K562 (cell line): ENCODE results near the gene BGLAP. TPM values are rescaled to one million over a fixed set of nuclear protein-coding genes. Genes with fewer than 3 reads are reported as not detected.

Source experiments
- BHLHE40 ChIP-seq: IDR thresholded peaks from 2 replicates; pipeline ENCODE4 v1.6.1; 2011; ENCODE audit warnings: low read length, improper control_type of control experiment
- CBX8 ChIP-seq: fragments of 200-600 bp; sonication (generic); IDR thresholded peaks from 2 replicates; pipeline ENCODE4 v1.6.1; 2012; ENCODE audit warnings: borderline replicate concordance, mixed run types, low read depth, mild to moderate bottlenecking, moderate library complexity, mixed read lengths, low read length, control low read depth, inconsistent platforms; ENCODE audit not compliant: poor library complexity, severe bottlenecking; ENCODE audit errors: extremely low read depth
- CLOCK ChIP-seq: fragments of 250-450 bp; sonication (Bioruptor Pico); IDR thresholded peaks from 2 replicates; pipeline ENCODE4 v1.4.0; 2020; ENCODE audit warnings: mild to moderate bottlenecking, moderate library complexity, borderline replicate concordance
- FOXJ2 ChIP-seq: fragments of 200-800 bp; sonication (Bioruptor generic); IDR thresholded peaks from 2 replicates; pipeline ENCODE4 v1.6.1; 2016; ENCODE audit warnings: missing genetic modification characterization, missing compliant biosample characterization
- FOXJ3 ChIP-seq: sonication (generic); formaldehyde crosslinking; IDR thresholded peaks from 2 replicates; pipeline ENCODE4 v1.4.0; 2020; ENCODE audit warnings: mild to moderate bottlenecking, missing genetic modification reagents
- FOXP4 ChIP-seq: sonication (generic); formaldehyde crosslinking; IDR thresholded peaks from 2 replicates; pipeline ENCODE4 v1.8.0; 2022; ENCODE audit warnings: mild to moderate bottlenecking, missing genetic modification reagents, borderline replicate concordance
- KLF1 ChIP-seq: fragments of 450-650 bp; IDR thresholded peaks from 2 replicates; pipeline ENCODE4 v1.6.1; 2016; ENCODE audit warnings: missing genetic modification characterization, missing compliant biosample characterization
- MTA1 ChIP-seq: fragments of 450-650 bp; IDR thresholded peaks from 2 replicates; pipeline ENCODE4 v1.6.1; 2017; ENCODE audit warnings: borderline replicate concordance
- NEUROD1 ChIP-seq: fragments of 150-350 bp; IDR thresholded peaks from 2 replicates; pipeline ENCODE4 v1.6.1; 2014; ENCODE audit warnings: borderline replicate concordance, low read length, low read depth; ENCODE audit not compliant: partially characterized antibody
- SAFB ChIP-seq: fragments of 200-400 bp; formaldehyde crosslinking; IDR thresholded peaks from 2 replicates; pipeline ENCODE4 v1.6.1; 2017; ENCODE audit warnings: low read depth, low read length, borderline replicate concordance
- SMAD2 ChIP-seq: fragments of 150-350 bp; IDR thresholded peaks from 2 replicates; pipeline ENCODE4 v1.6.1; 2014; ENCODE audit warnings: low read depth, mild to moderate bottlenecking, low read length
- TBP ChIP-seq: optimal IDR thresholded peaks from 2 replicates; pipeline ENCODE3; 2011; ENCODE audit warnings: low read depth, low read length, improper control_type of control experiment
- USF1 ChIP-seq: sonication (generic); formaldehyde crosslinking; IDR thresholded peaks from 2 replicates; pipeline ENCODE4 v1.9.0; 2022; ENCODE audit warnings: mild to moderate bottlenecking, missing genetic modification reagents
- XRCC3 ChIP-seq: fragments of 450-650 bp; IDR thresholded peaks from 2 replicates; pipeline ENCODE4 v1.6.1; 2017; ENCODE audit warnings: mild to moderate bottlenecking, moderate library complexity
- ZBTB34 ChIP-seq: fragments of 250-450 bp; sonication (Bioruptor Pico); IDR thresholded peaks from 2 replicates; pipeline ENCODE4 v1.8.0; 2021; ENCODE audit warnings: mild to moderate bottlenecking, moderate library complexity
- ZNF134 ChIP-seq: fragments of 250-450 bp; sonication (Bioruptor Pico); conservative IDR thresholded peaks from 2 replicates; pipeline ENCODE4 v1.4.0; 2020
- ZNF143 ChIP-seq: sonication (generic); formaldehyde crosslinking; IDR thresholded peaks from 2 replicates; pipeline ENCODE4 v1.9.0; 2022; ENCODE audit warnings: mild to moderate bottlenecking, missing genetic modification reagents
- polyA plus RNA-seq, 8 experiments: library from polyadenylated mRNA; depleted of rRNA in 4 of 8; stranded (reverse) in 5 of 8; unstranded in 3 of 8; fragments of >200 nt; fragmentation: Nextera tagmentation in 2 of 8; fragmentation: Illumina TruSeq in 1 of 8; extraction: Ambion mirVana in 2 of 8; extraction: Trizol in 1 of 8; gene quantifications; 2 replicates each; pipeline versions ENCODE4 v1.2.1 to v1.2.3, GENCODE V29; 2011 to 2014; ENCODE audit warnings: inconsistent platforms in 1 of 8, missing spikeins in 1 of 8
- total RNA-seq, 7 experiments: library from RNA; depleted of rRNA in 6 of 7; stranded (reverse); fragments of >200 nt in 6 of 7; fragmentation: Illumina TruSeq in 2 of 7; extraction: Trizol in 2 of 7; gene quantifications; 2 replicates each; pipeline versions ENCODE4 v1.2.1 to v1.2.3, GENCODE V29; 2011 to 2021; ENCODE audit warnings: low replicate concordance in 1 of 7
- TF ChIP-seq, protein P1 (sequence below): sonication (generic); formaldehyde crosslinking; IDR thresholded peaks from 2 replicates; pipeline ENCODE4 v1.8.0; 2022; ENCODE audit warnings: missing genetic modification reagents, mild to moderate bottlenecking, moderate library complexity, borderline replicate concordance
- TF ChIP-seq, protein P2 (sequence below): sonication (generic); formaldehyde crosslinking; IDR thresholded peaks from 2 replicates; pipeline ENCODE4 v1.8.0; 2022; ENCODE audit warnings: mild to moderate bottlenecking, missing genetic modification reagents

BGLAP gene
- total and polyA plus RNA-seq, 9 of the 15 experiments (the other 6 are each of a cell fraction or from before 2014, with no cell fraction given): 0.15 to 1.4 (median 0.28) TPM; not detected in 3

- TF ChIP-seq, protein P1, sequence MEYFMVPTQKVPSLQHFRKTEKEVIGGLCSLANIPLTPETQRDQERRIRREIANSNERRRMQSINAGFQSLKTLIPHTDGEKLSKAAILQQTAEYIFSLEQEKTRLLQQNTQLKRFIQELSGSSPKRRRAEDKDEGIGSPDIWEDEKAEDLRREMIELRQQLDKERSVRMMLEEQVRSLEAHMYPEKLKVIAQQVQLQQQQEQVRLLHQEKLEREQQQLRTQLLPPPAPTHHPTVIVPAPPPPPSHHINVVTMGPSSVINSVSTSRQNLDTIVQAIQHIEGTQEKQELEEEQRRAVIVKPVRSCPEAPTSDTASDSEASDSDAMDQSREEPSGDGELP: peak; percentile 48; the same call in 1 of the 2 replicates
- TF ChIP-seq CLOCK (CRISPR knock-in tag): no peak
- no peak for TF ChIP-seq XRCC3
- peak; percentile 97 for TF ChIP-seq BHLHE40
- TF ChIP-seq, protein P2, sequence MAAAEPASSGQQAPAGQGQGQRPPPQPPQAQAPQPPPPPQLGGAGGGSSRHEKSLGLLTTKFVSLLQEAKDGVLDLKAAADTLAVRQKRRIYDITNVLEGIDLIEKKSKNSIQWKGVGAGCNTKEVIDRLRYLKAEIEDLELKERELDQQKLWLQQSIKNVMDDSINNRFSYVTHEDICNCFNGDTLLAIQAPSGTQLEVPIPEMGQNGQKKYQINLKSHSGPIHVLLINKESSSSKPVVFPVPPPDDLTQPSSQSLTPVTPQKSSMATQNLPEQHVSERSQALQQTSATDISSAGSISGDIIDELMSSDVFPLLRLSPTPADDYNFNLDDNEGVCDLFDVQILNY: no peak
- TF ChIP-seq NEUROD1: no peak
- TF ChIP-seq ZNF143 (CRISPR knock-in tag): no peak
- no peak for TF ChIP-seq FOXJ2 (tag)
- TF ChIP-seq FOXJ3 (CRISPR knock-in tag): no peak
- TF ChIP-seq FOXP4 (CRISPR knock-in tag): no peak; the same call in 1 of the 2 replicates
- no peak for TF ChIP-seq MTA1
- TF ChIP-seq USF1 (CRISPR knock-in tag): peak; percentile 78
- TF ChIP-seq KLF1 (tag): no peak
- no peak for TF ChIP-seq SAFB
- no peak for TF ChIP-seq ZNF134
- TF ChIP-seq TBP: no peak
- TF ChIP-seq SMAD2: no peak
- TF ChIP-seq ZBTB34 (CRISPR knock-in tag): no peak
- no peak for TF ChIP-seq CBX8
Observed at GRCh38 chr1:156281281-156281680, 39.3 kb downstream of the BGLAP start (continued).
